ENCODE measurements around the gene VWA3B.

The VWA3B gene

DNA sequence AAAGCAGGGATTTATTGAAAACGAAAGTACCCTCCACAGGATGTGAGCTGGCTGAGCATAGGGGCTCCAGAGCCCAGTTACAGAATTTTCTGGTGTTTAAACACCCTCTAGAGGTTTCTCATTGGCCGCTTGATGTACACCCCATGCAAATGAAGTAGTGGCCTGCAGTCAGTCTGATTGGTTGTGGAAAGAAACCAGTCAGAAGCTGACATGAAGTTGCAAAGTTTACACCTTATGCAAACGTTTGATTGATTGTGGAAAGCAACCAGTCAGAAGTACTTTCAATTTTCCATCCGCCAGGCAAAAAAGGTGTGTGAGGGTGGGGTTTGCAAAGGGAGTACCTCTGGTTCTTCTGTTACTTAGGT, 62.3 kb downstream of the VWA3B start:
- TF ChIP-seq CTCF (IDR thresholded peaks at IDR 0.05; ENCODE audit: low read depth, low read length), result no peak
- peak overlapping the region; percentile 43 for H3K4me3 ChIP-seq (ENCODE audit: low read depth, low read length)

DNA sequence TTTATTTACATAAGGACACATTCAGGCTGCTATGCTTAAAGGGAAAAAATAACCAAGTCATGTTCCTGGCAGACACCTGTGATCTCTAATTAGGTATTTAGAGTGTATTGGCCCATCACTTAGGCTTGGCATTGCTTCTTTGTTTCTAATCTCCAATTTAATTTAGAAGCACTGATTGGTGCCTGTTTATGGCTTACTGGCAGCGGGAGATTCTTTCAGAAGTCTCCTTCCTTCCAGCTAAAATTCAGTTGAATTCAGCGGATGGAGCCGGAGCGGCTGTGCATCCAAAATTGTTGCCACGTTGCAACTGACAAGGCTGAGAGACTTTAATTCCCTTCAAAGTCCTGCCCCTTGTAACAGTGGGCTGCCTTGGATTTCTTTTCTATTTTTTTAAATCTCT, 66.5 kb downstream of the VWA3B start:
- no peak overlapping the region for H3K4me3 ChIP-seq (ENCODE audit: low read depth, low read length)
- no peak for TF ChIP-seq CTCF (IDR thresholded peaks at IDR 0.05; ENCODE audit: low read depth, low read length)

- H3K4me3 ChIP-seq (ENCODE audit: low read depth, low read length), result no peak overlapping the region
- no peak for TF ChIP-seq CTCF (IDR thresholded peaks at IDR 0.05; ENCODE audit: low read depth, low read length)
Observed at GRCh38 chr2:98155291-98155690, 68.3 kb downstream of the VWA3B start.

DNA sequence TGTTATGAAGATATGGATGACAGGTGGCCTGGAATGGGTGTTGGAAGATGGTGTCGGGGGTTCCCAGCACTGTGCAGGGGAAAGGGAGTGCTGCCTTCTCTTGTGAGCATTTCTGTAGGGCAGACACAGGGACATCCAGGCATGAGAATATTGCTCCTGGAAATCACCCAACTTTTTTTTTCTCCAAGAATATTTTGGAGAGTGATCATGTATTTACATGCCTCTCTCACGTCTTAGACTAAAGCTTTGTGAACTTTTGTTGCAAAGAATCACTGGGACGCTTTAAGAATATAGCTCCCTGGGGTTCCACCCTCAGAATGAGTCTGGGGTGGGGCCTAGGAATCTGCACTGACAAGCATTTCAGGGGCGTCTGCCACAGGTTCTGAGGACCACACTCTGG, 68.7 kb downstream of the VWA3B start:
- TF ChIP-seq CTCF (IDR thresholded peaks at IDR 0.05; ENCODE audit: low read depth, low read length), result no peak
- H3K4me3 ChIP-seq (ENCODE audit: low read depth, low read length), result no peak overlapping the region

DNA sequence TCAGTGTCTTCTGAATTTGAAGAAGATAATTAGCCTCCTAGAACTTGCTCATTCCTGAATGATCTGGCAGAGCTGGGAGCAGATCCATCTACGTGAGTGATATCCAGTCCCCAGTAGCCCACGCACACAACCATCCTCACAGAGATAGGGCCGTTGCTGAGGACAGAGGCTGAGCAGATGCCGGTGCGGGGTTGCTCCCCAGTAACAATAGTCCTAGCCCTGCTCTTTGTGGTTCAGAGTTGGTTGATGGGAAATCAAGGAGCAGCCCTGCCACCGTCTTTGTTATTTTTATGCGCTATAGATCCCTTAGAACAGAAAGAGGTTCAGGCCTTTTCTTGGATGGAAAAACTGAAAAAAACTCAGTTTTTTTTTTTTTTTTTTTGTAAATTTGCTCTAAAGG, 69.3 kb downstream of the VWA3B start:
- TF ChIP-seq CTCF (IDR thresholded peaks at IDR 0.05; ENCODE audit: low read depth, low read length), result no peak
- H3K4me3 ChIP-seq (ENCODE audit: low read depth, low read length), result no peak overlapping the region

GRCh38 chr2:98157557-98157956, 70.6 kb downstream of the VWA3B start:
- no peak for TF ChIP-seq CTCF (IDR thresholded peaks at IDR 0.05; ENCODE audit: low read depth, low read length)
- no peak overlapping the region for H3K4me3 ChIP-seq (ENCODE audit: low read depth, low read length)

DNA sequence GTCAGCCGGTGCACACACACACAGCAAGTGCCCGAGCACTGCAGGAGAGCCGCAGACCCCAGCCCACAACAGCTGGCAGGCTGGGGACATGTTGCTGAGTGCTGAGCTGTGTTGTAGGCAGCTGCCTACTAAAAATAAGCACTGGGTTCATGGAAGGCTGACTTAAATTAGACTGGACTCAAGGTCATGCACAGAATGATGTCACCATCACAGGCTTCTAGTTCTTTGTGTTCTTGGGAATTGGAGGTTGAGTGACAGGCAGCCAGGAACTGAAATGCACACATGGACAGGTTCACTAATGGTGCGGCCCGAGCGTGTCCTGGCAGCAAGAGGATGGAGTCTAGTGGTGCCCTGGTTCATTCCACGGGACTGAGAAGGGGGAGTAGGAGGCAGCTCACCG, 71.3 kb downstream of the VWA3B start:
- TF ChIP-seq CTCF (IDR thresholded peaks at IDR 0.05; ENCODE audit: low read depth, low read length), result no peak
- no peak overlapping the region for H3K4me3 ChIP-seq (ENCODE audit: low read depth, low read length)
